Upper lobe of right lung (tissue), 1 donor: Measurements from ENCODE around the gene NEB. TPM values are rescaled to one million over a fixed set of nuclear protein-coding genes. Genes with fewer than 3 reads are reported as not detected.

Source experiments
- ATAC-seq: fragments of 200-7000 bp; cut with Tn5 transposase; one replicate; pipeline ENCODE4 v1.9.1; 2020; ENCODE audit warnings: mild to moderate bottlenecking, moderate library complexity
- DNase-seq: peaks from one replicate; pipeline ENCODE4 v3.0.0-alpha.2; 2020
- H3K27ac ChIP-seq: fragments of 200-600 bp; one replicate; pipeline ENCODE4 v1.8.0; 2022
- H3K27me3 ChIP-seq: fragments of 200-600 bp; one replicate; pipeline ENCODE4 v1.8.0; 2022; ENCODE audit warnings: mild to moderate bottlenecking
- H3K36me3 ChIP-seq: fragments of 200-600 bp; one replicate; pipeline ENCODE4 v1.8.0; 2022
- H3K4me1 ChIP-seq: fragments of 200-600 bp; one replicate; pipeline ENCODE4 v1.8.0; 2022
- H3K4me3 ChIP-seq: fragments of 200-600 bp; one replicate; pipeline ENCODE4 v1.8.0; 2022; ENCODE audit warnings: mild to moderate bottlenecking
- H3K9me3 ChIP-seq: fragments of 200-600 bp; one replicate; pipeline ENCODE4 v1.8.0; 2022
- CTCF ChIP-seq: fragments of 200-600 bp; IDR thresholded peaks from one replicate; pipeline ENCODE4 v1.8.0; 2022; ENCODE audit warnings: antibody characterized with exemption
- intact Hi-C: fragments of 100-400 bp; cut with DNase I; formaldehyde crosslinking; loops from one replicate; pipeline ENCODE4 v1.11.0; 2022
- total RNA-seq: library from RNA; stranded (reverse); fragmentation: NEBNext Ultra II Directional; extraction: Animal tissue kit (Norgen Biotek cat#: 25700); gene quantifications from one replicate; pipeline ENCODE4 v1.2.1, GENCODE V29; 2021
- donor health status: DM: no; HTN: yes; CAD: no; lungs with severe emphysema.

The NEB gene
- total RNA-seq, 1 donor from 2014 or later = 1.9 TPM

GRCh38 chr2:151556121-151556520 lies 178.2 kb downstream of the NEB start:
- intact Hi-C loops = no loop called here
- no peaks in the 10 kb centered on the region for H3K4me1 ChIP-seq
- no peak overlapping the region for H3K4me3 ChIP-seq
- no peak overlapping the region for H3K27ac ChIP-seq
- no peak for ATAC-seq
- no peak for TF ChIP-seq CTCF
- H3K36me3 ChIP-seq = no peaks in the 10 kb centered on the region
- no peak for DNase-seq
- no peaks in the 10 kb centered on the region for H3K27me3 ChIP-seq
- no peaks in the 10 kb centered on the region for H3K9me3 ChIP-seq

- H3K4me3 ChIP-seq = no peak overlapping the region
- H3K36me3 ChIP-seq = no peaks in the 10 kb centered on the region
- H3K9me3 ChIP-seq = no peaks in the 10 kb centered on the region
- ATAC-seq (no peak), DNase-seq (no peak)
- no peaks in the 10 kb centered on the region for H3K27me3 ChIP-seq
- intact Hi-C loops = no loop called here
- H3K4me1 ChIP-seq = no peaks in the 10 kb centered on the region
- TF ChIP-seq CTCF = no peak
- H3K27ac ChIP-seq = no peak overlapping the region
These were observed 182.0 kb downstream of the NEB start for GRCh38 chr2:151552287-151552686.

- Histone ChIP-seq H3K36me3 (no peaks in the 10 kb centered on the region), H3K27me3 (no peaks in the 10 kb centered on the region), H3K4me3 (no peak overlapping the region), H3K4me1 (no peaks in the 10 kb centered on the region), H3K27ac (no peak overlapping the region), H3K9me3 (no peaks in the 10 kb centered on the region)
- no peak for TF ChIP-seq CTCF
- no peak for DNase-seq
- intact Hi-C loops = no loop called here
- ATAC-seq = no peak
These were observed 182.7 kb downstream of the NEB start for GRCh38 chr2:151551556-151551955.

GRCh38 chr2:151549191-151549590 lies 185.1 kb downstream of the NEB start:
- intact Hi-C loops = no loop called here
- no peak overlapping the region for H3K27ac ChIP-seq
- no peaks in the 10 kb centered on the region for H3K9me3 ChIP-seq
- no peaks in the 10 kb centered on the region for H3K27me3 ChIP-seq
- no peak for TF ChIP-seq CTCF
- no peak overlapping the region for H3K4me3 ChIP-seq
- H3K36me3 ChIP-seq = no peaks in the 10 kb centered on the region
- DNase-seq (no peak), ATAC-seq (no peak)
- H3K4me1 ChIP-seq = no peaks in the 10 kb centered on the region

- H3K4me3 ChIP-seq = no peak overlapping the region
- no peak for TF ChIP-seq CTCF
- intact Hi-C loops = no loop called here
These were observed 189.8 kb downstream of the NEB start for GRCh38 chr2:151544449-151544848.

GRCh38 chr2:151543876-151544275 lies 190.4 kb downstream of the NEB start:
- intact Hi-C loops = no loop called here
- Histone ChIP-seq H3K27me3 (no peaks in the 10 kb centered on the region), H3K4me3 (no peak overlapping the region), H3K9me3 (no peaks in the 10 kb centered on the region), H3K4me1 (no peaks in the 10 kb centered on the region), H3K27ac (no peak overlapping the region), H3K36me3 (no peaks in the 10 kb centered on the region)
- DNase-seq (no peak), ATAC-seq (no peak)
- TF ChIP-seq CTCF = no peak

More at GRCh38 chr2:151544449-151544848, 189.8 kb downstream of the NEB start:
- no peak for DNase-seq
- ATAC-seq = no peak
- Histone ChIP-seq H3K27ac (no peak overlapping the region), H3K4me1 (no peaks in the 10 kb centered on the region), H3K27me3 (no peaks in the 10 kb centered on the region), H3K36me3 (no peaks in the 10 kb centered on the region), H3K9me3 (no peaks in the 10 kb centered on the region)
